Uterus (tissue), 2 donors: ENCODE data around the gene NR3C2.

Source experiments
- POLR2A ChIP-seq, 2 donors: fragments of 450-650 bp; IDR thresholded peaks; one replicate each; pipeline ENCODE4 v1.6.1; 2016; ENCODE audit warnings: antibody characterized with exemption in 2 of 2, mild to moderate bottlenecking in 1 of 2, moderate library complexity in 1 of 2
- TF ChIP-seq, protein P1 (sequence below), 4 experiments: fragments of 200-600 bp in 2 of 4; fragments of 450-650 bp in 2 of 4; sonication (generic) in 2 of 4; IDR thresholded peaks; one replicate each; pipeline ENCODE4 v1.5.1; 2016 to 2019; ENCODE audit warnings: antibody characterized with exemption in 4 of 4, mild to moderate bottlenecking in 2 of 4, moderate library complexity in 1 of 4

GRCh38 chr4:148310756-148311155 lies 131.5 kb downstream of the NR3C2 start:
- no peak for TF ChIP-seq POLR2A (IDR thresholded peaks at IDR 0.05)
- TF ChIP-seq, protein P1, sequence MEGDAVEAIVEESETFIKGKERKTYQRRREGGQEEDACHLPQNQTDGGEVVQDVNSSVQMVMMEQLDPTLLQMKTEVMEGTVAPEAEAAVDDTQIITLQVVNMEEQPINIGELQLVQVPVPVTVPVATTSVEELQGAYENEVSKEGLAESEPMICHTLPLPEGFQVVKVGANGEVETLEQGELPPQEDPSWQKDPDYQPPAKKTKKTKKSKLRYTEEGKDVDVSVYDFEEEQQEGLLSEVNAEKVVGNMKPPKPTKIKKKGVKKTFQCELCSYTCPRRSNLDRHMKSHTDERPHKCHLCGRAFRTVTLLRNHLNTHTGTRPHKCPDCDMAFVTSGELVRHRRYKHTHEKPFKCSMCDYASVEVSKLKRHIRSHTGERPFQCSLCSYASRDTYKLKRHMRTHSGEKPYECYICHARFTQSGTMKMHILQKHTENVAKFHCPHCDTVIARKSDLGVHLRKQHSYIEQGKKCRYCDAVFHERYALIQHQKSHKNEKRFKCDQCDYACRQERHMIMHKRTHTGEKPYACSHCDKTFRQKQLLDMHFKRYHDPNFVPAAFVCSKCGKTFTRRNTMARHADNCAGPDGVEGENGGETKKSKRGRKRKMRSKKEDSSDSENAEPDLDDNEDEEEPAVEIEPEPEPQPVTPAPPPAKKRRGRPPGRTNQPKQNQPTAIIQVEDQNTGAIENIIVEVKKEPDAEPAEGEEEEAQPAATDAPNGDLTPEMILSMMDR (IDR thresholded peaks at IDR 0.05): no peak
